Measurements from ENCODE around the gene ENDOV.
"Not testable (repeated sequence)": the region's sequence is repeated elsewhere in the genome, so short reads cannot be mapped to it uniquely, and the experiment has no call there.

Gene ENDOV

GRCh38 chr17:80409626-80410025, 5.3 kb upstream of the ENDOV start:
- Histone ChIP-seq H3K27me3 (ENCODE audit: insufficient read depth, low read length, poor library complexity, severe bottlenecking) (no peaks in the 10 kb centered on the region), H3F3A (ENCODE audit: low read depth) (no peaks in the 10 kb centered on the region), H3K4me1 (ENCODE audit: insufficient read depth, low read length, poor library complexity, severe bottlenecking) (peaks cover 3% of the 10 kb centered on the region), H3K9me2 (replicated peaks; ENCODE audit: low read depth, low read length) (no peaks in the 10 kb centered on the region), H3K36me3 (ENCODE audit: insufficient read depth, low read length) (no peaks in the 10 kb centered on the region), H3K9ac (ENCODE audit: low read depth, low read length, poor library complexity, severe bottlenecking) (no peak overlapping the region), H3K9me3 (ENCODE audit: insufficient read depth, low read depth, low read length) (no peaks in the 10 kb centered on the region), H3K4me3 (ENCODE audit: low read length, poor library complexity, severe bottlenecking) (no peak overlapping the region), H4K20me1 (ENCODE audit: insufficient read depth, low read length, poor library complexity, severe bottlenecking) (no peaks in the 10 kb centered on the region), H3K4me2 (ENCODE audit: low read depth, low read length, poor library complexity, severe bottlenecking) (no peak overlapping the region), H2AFZ (ENCODE audit: low read length) (no peak overlapping the region), H3K79me2 (ENCODE audit: insufficient read depth, low read length) (no peaks in the 10 kb centered on the region)
- no peak for TF ChIP-seq EZH2phosphoT487 (IDR thresholded peaks at IDR 0.05; ENCODE audit: borderline replicate concordance)
- no peak for TF ChIP-seq CTCF (conservative IDR thresholded peaks at IDR 0.05; ENCODE audit: low read length)

- H3K9me2 ChIP-seq (replicated peaks; ENCODE audit: low read depth, low read length); H2AFZ ChIP-seq (ENCODE audit: low read length); H3K9ac ChIP-seq (ENCODE audit: low read depth, low read length, poor library complexity, severe bottlenecking); H4K20me1 ChIP-seq (ENCODE audit: insufficient read depth, low read length, poor library complexity, severe bottlenecking); H3K36me3 ChIP-seq (ENCODE audit: insufficient read depth, low read length); H3F3A ChIP-seq (ENCODE audit: low read depth); H3K4me1 ChIP-seq (ENCODE audit: insufficient read depth, low read length, poor library complexity, severe bottlenecking); H3K4me2 ChIP-seq (ENCODE audit: low read depth, low read length, poor library complexity, severe bottlenecking); H3K27me3 ChIP-seq (ENCODE audit: insufficient read depth, low read length, poor library complexity, severe bottlenecking); H3K79me2 ChIP-seq (ENCODE audit: insufficient read depth, low read length); H3K9me3 ChIP-seq (ENCODE audit: insufficient read depth, low read depth, low read length); H3K4me3 ChIP-seq (ENCODE audit: low read length, poor library complexity, severe bottlenecking): not testable (repeated sequence)
These were observed 4.4 kb upstream of the ENDOV start for GRCh38 chr17:80410441-80411087.

GRCh38 chr17:80413771-80414507, 1.0 kb upstream of the ENDOV start:
- Histone ChIP-seq H4K20me1 (ENCODE audit: insufficient read depth, low read length, poor library complexity, severe bottlenecking) (peaks cover 8% of the 10 kb centered on the region), H3F3A (ENCODE audit: low read depth) (no peaks in the 10 kb centered on the region), H3K9ac (ENCODE audit: low read depth, low read length, poor library complexity, severe bottlenecking) (no peak overlapping the region), H3K4me2 (ENCODE audit: low read depth, low read length, poor library complexity, severe bottlenecking) (peak overlapping the region; percentile 91), H3K4me3 (ENCODE audit: low read length, poor library complexity, severe bottlenecking) (peak overlapping the region; percentile 93), H3K4me1 (ENCODE audit: insufficient read depth, low read length, poor library complexity, severe bottlenecking) (peaks cover 7% of the 10 kb centered on the region), H3K36me3 (ENCODE audit: insufficient read depth, low read length) (no peaks in the 10 kb centered on the region), H3K9me3 (ENCODE audit: insufficient read depth, low read depth, low read length) (no peaks in the 10 kb centered on the region), H3K79me2 (ENCODE audit: insufficient read depth, low read length) (peaks cover 11% of the 10 kb centered on the region; the same call in 1 of the 2 replicates), H2AFZ (ENCODE audit: low read length) (no peak overlapping the region; the same call in 1 of the 2 replicates), H3K27me3 (ENCODE audit: insufficient read depth, low read length, poor library complexity, severe bottlenecking) (no peaks in the 10 kb centered on the region), H3K9me2 (replicated peaks; ENCODE audit: low read depth, low read length) (no peaks in the 10 kb centered on the region)
- TF ChIP-seq EZH2phosphoT487 (IDR thresholded peaks at IDR 0.05; ENCODE audit: borderline replicate concordance) (no peak), CTCF (conservative IDR thresholded peaks at IDR 0.05; ENCODE audit: low read length) (no peak)

All from Loucy (cell line).